ENCODE measurements around the gene HOXC4.

Gene HOXC4

DNA sequence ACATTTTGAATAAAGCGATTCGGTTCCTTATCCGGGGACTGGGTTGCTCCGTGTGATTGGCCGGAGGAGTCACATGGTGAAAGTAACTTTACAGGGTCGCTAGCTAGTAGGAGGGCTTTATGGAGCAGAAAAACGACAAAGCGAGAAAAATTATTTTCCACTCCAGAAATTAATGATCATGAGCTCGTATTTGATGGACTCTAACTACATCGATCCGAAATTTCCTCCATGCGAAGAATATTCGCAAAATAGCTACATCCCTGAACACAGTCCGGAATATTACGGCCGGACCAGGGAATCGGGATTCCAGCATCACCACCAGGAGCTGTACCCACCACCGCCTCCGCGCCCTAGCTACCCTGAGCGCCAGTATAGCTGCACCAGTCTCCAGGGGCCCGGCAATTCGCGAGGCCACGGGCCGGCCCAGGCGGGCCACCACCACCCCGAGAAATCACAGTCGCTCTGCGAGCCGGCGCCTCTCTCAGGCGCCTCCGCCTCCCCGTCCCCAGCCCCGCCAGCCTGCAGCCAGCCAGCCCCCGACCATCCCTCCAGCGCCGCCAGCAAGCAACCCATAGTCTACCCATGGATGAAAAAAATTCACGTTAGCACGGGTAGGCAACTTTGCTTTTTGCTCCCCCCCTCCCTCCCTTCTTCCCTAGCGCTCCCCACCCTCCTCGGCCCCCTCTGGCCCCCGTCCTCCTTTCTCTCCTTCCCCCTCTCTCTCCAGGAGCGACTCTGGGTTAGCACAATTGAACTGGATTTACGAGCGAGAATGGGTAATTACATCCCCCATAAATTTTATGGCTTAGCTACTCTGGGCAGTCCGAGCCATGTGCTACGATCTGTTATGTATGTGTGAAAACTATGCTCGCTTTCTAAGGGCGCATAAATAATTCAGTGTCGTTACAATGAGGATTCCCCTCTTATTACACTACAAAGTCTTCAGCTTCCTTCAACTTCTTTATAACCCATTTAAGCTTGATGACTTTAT, at the start of gene HOXC4:
HOXC4 (plus strand) TSS at position 85 of the 991 bp plus-strand sequence; CDS start at position 173, 88 bp downstream.
- DNase-seq (ENCODE audit: low spot score) = peak; percentile 79

DNA sequence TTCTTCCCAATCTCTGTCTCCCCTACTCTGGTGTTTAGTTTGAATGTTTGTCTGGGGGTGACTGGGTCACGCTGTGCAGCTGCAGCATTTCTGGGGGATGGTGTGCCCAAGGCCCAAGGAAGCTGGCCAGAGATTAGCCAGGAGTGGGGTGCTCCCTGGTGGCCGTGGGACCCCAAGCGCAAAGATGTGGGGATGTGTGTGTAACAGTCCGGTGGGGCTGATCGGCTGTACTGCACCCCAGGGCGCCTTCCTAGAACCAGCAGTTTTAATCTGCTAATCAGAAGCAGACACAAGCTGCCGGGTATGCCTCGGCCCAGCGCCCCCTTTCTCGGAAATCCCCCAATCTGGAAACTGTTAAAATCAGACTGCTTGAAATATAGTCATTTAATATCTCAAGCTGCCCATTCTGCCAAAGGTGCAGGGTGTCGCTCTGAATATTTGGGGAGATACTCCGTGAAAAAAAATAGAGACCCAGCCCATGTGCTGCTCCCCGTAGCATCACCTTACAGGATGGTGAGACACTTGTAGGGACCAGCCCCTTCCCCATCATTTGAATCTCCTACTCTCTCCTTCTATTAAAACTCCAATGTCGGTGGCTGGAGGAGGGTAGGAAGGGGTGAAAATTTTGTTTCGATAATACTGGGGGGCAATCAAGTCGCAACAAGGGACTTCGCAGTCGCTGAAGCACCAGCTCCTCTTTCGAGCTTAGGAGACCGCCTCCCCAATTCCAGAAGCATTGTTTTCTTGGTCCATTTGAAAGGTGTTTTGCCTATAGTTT, 49.4 kb upstream of the HOXC4 start:
- no peak for DNase-seq (ENCODE audit: low spot score)

DNA sequence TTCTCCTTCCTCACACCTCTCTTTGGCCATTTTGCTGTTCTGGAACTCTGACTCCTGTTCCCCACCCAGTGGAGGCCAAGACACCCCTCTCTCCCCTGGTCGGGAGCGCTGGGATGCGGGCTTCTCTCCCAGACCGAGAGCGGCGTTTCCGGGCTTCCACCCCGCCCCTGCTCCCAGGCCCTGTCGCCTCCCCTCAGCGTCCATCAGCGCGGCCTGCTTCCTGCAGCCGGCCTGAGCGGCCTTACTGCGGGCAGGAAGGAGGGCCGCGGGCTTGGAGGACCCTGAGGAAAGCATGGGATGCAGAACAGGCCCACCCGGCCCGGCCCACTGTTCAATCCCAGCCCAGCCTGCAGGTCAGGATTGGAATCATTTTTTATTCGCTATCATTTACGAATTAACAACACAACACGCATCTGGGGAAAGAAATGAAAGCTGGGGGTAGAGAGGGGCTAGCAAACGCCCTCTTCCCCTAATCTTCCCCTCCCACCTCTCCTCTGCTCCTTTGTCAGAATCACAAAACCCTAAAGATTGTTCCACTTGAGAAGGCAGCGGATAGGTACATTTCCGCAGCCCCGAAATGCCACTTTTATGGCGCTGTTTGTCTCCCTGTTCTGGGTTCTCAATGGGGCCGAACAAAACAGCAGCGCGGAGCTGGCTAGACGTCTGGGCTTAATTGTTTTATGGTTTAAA, 48.6 kb upstream of the HOXC4 start:
- DNase-seq (ENCODE audit: low spot score) = no peak

DNA sequence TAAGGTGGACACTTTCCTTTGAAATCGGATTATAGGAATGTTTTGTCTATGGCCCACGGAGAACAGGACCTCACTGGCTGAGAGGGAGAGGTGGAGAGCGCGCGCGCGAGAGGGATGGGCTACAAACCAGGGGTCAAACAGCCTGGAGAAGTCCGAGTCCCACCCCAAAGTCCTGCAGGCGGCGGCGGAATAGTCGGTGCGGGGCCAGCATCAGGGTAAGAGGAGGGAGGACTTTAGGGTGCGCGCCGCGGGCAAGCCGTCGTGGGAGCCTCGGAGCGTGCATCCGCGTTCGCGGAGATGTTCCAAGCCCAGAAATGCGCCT, 48.1 kb upstream of the HOXC4 start:
- no peak for DNase-seq (ENCODE audit: low spot score)

DNA sequence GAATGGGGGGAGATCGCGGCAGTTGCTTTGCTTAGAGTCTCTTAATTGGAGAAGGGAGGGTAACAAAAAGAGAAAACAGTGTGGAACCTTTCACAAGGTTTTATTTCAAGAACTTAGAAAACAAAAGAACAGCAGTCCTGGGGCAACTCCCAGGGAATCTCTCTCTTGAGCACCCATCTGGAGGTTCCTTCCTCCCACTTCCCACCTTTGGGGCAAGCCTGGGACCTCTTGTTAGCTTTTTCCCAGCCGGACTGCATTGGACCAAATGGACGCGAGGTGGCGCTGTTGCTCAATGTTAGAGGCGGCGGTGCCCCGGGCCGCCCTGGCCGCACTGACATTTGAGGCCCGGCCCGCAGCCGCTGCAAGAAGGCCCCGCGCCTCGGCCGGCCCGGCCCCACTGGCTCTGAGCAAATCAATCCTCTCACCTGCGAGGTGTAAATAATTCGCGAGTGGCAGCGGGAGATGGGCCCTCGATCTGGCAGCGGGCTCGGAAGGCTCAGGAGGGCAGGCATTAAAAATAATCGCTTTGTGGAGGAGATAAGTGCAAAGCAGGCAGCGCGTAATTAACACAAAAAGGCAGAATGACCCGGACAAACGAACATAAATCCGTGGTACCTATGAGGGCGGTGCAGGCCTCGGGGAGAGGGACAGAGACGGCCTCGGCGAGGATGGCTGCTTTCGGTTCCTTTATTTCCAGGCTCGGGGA, 47.6 kb upstream of the HOXC4 start:
- peak; percentile 88 for DNase-seq (ENCODE audit: low spot score)

GRCh38 chr12:54006559-54007220, 46.9 kb upstream of the HOXC4 start:
- DNase-seq (ENCODE audit: low spot score) = no peak

- no peak for DNase-seq (ENCODE audit: low spot score)
These were observed 45.9 kb upstream of the HOXC4 start for GRCh38 chr12:54007538-54008259.

- no peak for DNase-seq (ENCODE audit: low spot score)
These were observed 45.4 kb upstream of the HOXC4 start for GRCh38 chr12:54008260-54008552.

DNA sequence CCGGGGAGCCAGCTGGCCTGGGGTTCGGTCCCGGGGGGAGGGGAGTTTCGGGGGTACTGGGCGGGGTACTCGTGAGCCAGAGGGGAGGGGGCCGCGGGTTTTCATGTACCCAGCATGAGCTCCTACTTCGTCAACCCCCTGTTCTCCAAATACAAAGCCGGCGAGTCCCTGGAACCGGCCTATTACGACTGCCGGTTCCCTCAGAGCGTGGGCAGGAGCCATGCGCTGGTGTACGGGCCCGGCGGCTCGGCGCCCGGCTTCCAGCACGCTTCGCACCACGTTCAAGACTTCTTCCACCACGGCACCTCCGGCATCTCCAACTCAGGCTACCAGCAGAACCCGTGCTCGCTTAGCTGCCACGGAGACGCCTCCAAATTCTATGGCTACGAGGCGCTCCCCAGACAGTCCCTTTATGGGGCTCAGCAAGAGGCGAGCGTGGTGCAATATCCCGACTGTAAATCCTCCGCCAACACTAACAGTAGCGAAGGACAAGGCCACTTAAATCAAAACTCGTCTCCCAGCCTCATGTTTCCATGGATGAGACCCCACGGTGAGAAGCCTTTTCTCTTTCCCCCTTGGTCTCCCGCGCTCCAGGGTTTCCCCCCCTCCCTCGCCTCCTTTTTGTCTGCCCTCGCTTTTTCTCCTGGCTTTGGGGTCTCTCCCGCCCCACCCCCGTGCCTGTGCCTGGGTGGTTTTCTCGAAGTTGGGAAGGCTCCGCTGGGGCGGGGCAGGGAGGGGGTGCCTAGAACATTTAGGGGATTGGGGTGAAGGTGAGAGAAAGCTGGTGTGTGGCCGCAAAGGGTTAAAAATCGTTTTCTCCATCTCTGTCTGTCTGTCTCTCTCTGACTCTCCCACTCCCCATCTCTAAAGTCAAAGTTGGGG, 44.2 kb upstream of the HOXC4 start:
- DNase-seq (ENCODE audit: low spot score) = no peak

GRCh38 chr12:54010053-54010971, 43.3 kb upstream of the HOXC4 start:
- no peak for DNase-seq (ENCODE audit: low spot score)

- DNase-seq (ENCODE audit: low spot score) = no peak
These were observed 42.5 kb upstream of the HOXC4 start for GRCh38 chr12:54010972-54011664.

- DNase-seq (ENCODE audit: low spot score) = no peak
These were observed 41.7 kb upstream of the HOXC4 start for GRCh38 chr12:54011665-54012532.

- DNase-seq (ENCODE audit: low spot score) = no peak
These were observed 40.8 kb upstream of the HOXC4 start for GRCh38 chr12:54012631-54013409.

DNA sequence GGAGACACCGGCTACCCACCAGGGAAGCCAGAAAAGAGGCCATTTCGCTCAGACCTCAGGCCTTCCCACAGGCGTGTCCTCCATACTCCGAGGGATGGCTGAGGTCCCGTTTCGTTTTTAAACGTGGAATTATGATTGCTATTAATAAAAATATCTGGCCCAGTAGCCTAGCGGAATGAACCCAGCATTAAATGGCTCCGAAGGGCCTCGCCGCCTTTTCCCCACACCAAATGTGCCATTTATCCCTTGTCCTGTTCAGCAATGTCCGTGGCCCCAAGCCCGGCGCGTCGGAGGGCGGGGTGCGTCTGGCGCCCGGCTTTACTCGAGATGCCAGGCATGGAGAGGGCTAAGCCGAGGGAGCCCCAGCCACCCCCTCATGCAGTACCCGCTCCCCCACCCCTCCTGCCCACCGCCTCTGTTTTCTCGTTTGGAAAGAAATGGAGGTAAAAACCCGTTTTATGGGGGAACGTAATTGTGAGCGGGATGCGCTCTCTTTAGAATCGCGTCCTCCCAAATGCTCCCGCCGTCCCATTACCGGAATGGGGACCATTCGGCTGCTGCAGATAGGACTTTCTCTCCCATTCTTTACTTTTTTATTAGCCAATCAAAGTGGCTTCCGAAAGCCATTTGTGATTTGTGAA, 39.1 kb upstream of the HOXC4 start:
- DNase-seq (ENCODE audit: low spot score) = no peak

DNA sequence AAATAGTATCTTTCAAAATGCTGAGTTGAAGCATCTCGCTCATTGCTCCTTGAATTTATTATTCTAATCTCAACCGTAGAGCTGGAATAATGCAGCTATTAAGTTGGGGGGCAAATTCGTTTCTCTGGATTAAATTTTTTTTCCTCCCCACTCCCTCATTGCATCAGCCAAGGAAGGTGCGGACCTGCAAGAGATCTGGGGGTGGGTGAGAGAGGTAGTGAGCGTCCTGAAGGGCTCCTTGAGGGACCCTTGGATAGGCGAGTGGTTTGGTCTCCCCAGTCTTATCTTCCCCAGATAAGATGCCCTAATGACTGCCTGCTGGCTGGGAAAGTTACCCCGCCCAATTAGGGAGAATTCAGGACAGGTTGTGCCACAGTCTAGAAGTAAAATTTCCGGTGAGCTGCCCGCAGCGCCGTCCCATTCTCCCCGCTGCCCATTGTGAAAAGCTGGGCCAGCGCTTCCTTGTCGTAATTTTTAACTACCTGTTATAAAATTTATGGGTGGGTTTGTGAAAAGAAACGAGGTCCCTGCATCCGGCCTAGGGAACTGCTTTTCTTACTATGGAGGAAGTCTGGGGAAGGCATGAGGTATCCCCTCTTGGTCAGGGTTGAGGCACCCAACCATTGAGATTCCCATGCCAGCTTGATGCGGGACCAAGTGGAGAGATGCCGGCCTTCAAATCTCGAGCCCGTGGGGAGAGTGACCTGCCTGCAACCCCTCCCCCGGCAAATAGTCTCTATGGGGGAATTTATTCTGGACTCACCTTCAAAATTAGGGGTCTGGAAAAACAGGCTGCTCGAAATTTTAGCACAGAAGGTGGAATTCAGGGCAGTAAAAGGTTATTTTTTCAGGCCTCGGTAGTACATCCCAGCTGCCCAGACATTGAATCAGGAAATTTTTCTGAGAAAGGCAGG, 38.4 kb upstream of the HOXC4 start:
- no peak for DNase-seq (ENCODE audit: low spot score)
